Fibroblast of lung (primary cell): ENCODE measurements around the gene TGFBR3. TPM values are rescaled to one million over a fixed set of nuclear protein-coding genes. Genes with fewer than 3 reads are reported as not detected.

Experiments used
- DNase-seq, 2 donors: peaks; one replicate each; pipeline versions ENCODE4 v3.0.0 to v3.0.0-alpha.2; 2010; ENCODE audit warnings: low read depth in 2 of 2
- H2AFZ ChIP-seq: 2 replicates; pipeline ENCODE4 v1.5.1; 2012; ENCODE audit warnings: low read length, control low read depth, inconsistent platforms
- H3K27ac ChIP-seq: 2 replicates; pipeline ENCODE4 v1.5.1; 2011; ENCODE audit warnings: low read length, control low read depth; ENCODE audit not compliant: insufficient read depth
- H3K27me3 ChIP-seq: 2 replicates; pipeline ENCODE4 v1.5.1; 2011; ENCODE audit warnings: mild to moderate bottlenecking, low read length; ENCODE audit not compliant: control insufficient read depth, insufficient read depth
- H3K36me3 ChIP-seq: 2 replicates; pipeline ENCODE4 v1.5.1; 2011; ENCODE audit warnings: low read length; ENCODE audit not compliant: control insufficient read depth, insufficient read depth
- H3K4me1 ChIP-seq: 2 replicates; pipeline ENCODE4 v1.5.1; 2011; ENCODE audit warnings: low read length; ENCODE audit not compliant: control insufficient read depth, insufficient read depth; ENCODE audit errors: extremely low read depth
- H3K4me2 ChIP-seq: 2 replicates; pipeline ENCODE4 v1.5.1; 2011; ENCODE audit warnings: low read length, control low read depth; ENCODE audit not compliant: insufficient read depth; ENCODE audit errors: extremely low read depth
- H3K4me3 ChIP-seq, 4 experiments: fragments of 200-600 bp in 1 of 4; sonication (generic) in 1 of 4; replicated peaks in 1 of 4; 2 replicates each; pipeline ENCODE4 v1.5.1; 2011 to 2016; ENCODE audit warnings: low read length in 4 of 4, low read depth in 3 of 4, mild to moderate bottlenecking in 3 of 4, control low read depth in 2 of 4, inconsistent platforms in 1 of 4, mixed read lengths in 1 of 4; ENCODE audit not compliant: insufficient read depth in 1 of 4; ENCODE audit errors: control extremely low read depth in 1 of 4
- H3K79me2 ChIP-seq: 2 replicates; pipeline ENCODE4 v1.5.1; 2012; ENCODE audit warnings: mild to moderate bottlenecking, low read length, inconsistent platforms; ENCODE audit not compliant: control insufficient read depth, insufficient read depth
- H3K9ac ChIP-seq: 2 replicates; pipeline ENCODE4 v1.5.1; 2011; ENCODE audit warnings: mild to moderate bottlenecking, low read length, control low read depth; ENCODE audit not compliant: insufficient read depth
- H3K9me3 ChIP-seq: 2 replicates; pipeline ENCODE4 v1.5.1; 2012; ENCODE audit warnings: low read depth, low read length; ENCODE audit not compliant: control insufficient read depth, insufficient read depth
- H4K20me1 ChIP-seq: 2 replicates; pipeline ENCODE4 v1.5.1; 2011; ENCODE audit warnings: low read length; ENCODE audit not compliant: control insufficient read depth, insufficient read depth; ENCODE audit errors: extremely low read depth
- CTCF ChIP-seq, 2 donors: IDR thresholded peaks in 1 of 2; conservative IDR thresholded peaks in 1 of 2; 1 replicate in 1 of 2; 2 replicates in 1 of 2; pipeline ENCODE4 v1.5.1; 2011 to 2012; ENCODE audit warnings: low read length in 2 of 2, control low read depth in 1 of 2, inconsistent platforms in 1 of 2, low read depth in 1 of 2, mild to moderate bottlenecking in 1 of 2
- EZH2 ChIP-seq: IDR thresholded peaks from 2 replicates; pipeline ENCODE4 v1.5.1; 2012; ENCODE audit warnings: low read length, control low read depth, mild to moderate bottlenecking; ENCODE audit errors: missing control alignments
- polyA plus RNA-seq, 2 donors: library from polyadenylated mRNA; depleted of rRNA in 1 of 2; stranded (reverse) in 1 of 2; unstranded in 1 of 2; fragments of >200 nt; gene quantifications; 2 replicates each; pipeline ENCODE4 v1.2.1, GENCODE V29; 2011 to 2012; ENCODE audit warnings: missing spikeins in 1 of 2
- total RNA-seq: library from RNA; depleted of rRNA; stranded (reverse); fragments of >200 nt; gene quantifications from 2 replicates; pipeline ENCODE4 v1.2.1, GENCODE V29; 2014

The TGFBR3 gene
- total and polyA plus RNA-seq, 2 donors (not counting 1 experiment from before 2014, with no cell fraction given), result 68.3 to 98.1 TPM

GRCh38 chr1:91724644-91725043 lies 161.3 kb downstream of the TGFBR3 start:
- no peak overlapping the region for H2AFZ ChIP-seq
- H4K20me1 ChIP-seq, result no peaks in the 10 kb centered on the region
- H3K36me3 ChIP-seq, result peaks cover 2% of the 10 kb centered on the region
- TF ChIP-seq EZH2 (no peak), CTCF (conservative IDR thresholded peaks at IDR 0.05 in 1 of 2, IDR thresholded peaks at IDR 0.05 in 1 of 2; ENCODE audit: low read depth in 1 of 2, low read length in 2 of 2) (no peak)
- no peak overlapping the region for H3K9ac ChIP-seq
- DNase-seq, result no peak
- H3K4me2 ChIP-seq, result no peak overlapping the region
- no peaks in the 10 kb centered on the region for H3K27me3 ChIP-seq
- no peak overlapping the region for H3K27ac ChIP-seq
- H3K9me3 ChIP-seq, result no peaks in the 10 kb centered on the region
- H3K4me3 ChIP-seq, result no peak overlapping the region
- peaks cover 14% of the 10 kb centered on the region for H3K4me1 ChIP-seq
- no peaks in the 10 kb centered on the region for H3K79me2 ChIP-seq

GRCh38 chr1:91724231-91724630 lies 161.7 kb downstream of the TGFBR3 start:
- no peak overlapping the region for H3K4me2 ChIP-seq
- H3K9me3 ChIP-seq, result no peaks in the 10 kb centered on the region
- H3K4me1 ChIP-seq, result peaks cover 14% of the 10 kb centered on the region
- H4K20me1 ChIP-seq, result no peaks in the 10 kb centered on the region
- H3K9ac ChIP-seq, result no peak overlapping the region
- H3K79me2 ChIP-seq, result no peaks in the 10 kb centered on the region
- H2AFZ ChIP-seq, result no peak overlapping the region
- TF ChIP-seq CTCF (conservative IDR thresholded peaks at IDR 0.05 in 1 of 2, IDR thresholded peaks at IDR 0.05 in 1 of 2; ENCODE audit: low read depth in 1 of 2, low read length in 2 of 2) (no peak), EZH2 (no peak)
- peaks cover 3% of the 10 kb centered on the region for H3K36me3 ChIP-seq
- no peak for DNase-seq
- H3K27ac ChIP-seq, result no peak overlapping the region
- no peaks in the 10 kb centered on the region for H3K27me3 ChIP-seq
- no peak overlapping the region for H3K4me3 ChIP-seq

GRCh38 chr1:91720044-91720443 lies 165.9 kb downstream of the TGFBR3 start:
- no peak overlapping the region for H3K4me3 ChIP-seq
- peaks cover 8% of the 10 kb centered on the region for H3K36me3 ChIP-seq
- H3K4me2 ChIP-seq, result no peak overlapping the region
- DNase-seq, result no peak
- peaks cover under 1% of the 10 kb centered on the region for H3K4me1 ChIP-seq
- no peak overlapping the region for H3K27ac ChIP-seq
- no peaks in the 10 kb centered on the region for H3K79me2 ChIP-seq
- TF ChIP-seq CTCF (conservative IDR thresholded peaks at IDR 0.05 in 1 of 2, IDR thresholded peaks at IDR 0.05 in 1 of 2; ENCODE audit: low read depth in 1 of 2, low read length in 2 of 2), result no peak
- no peaks in the 10 kb centered on the region for H3K27me3 ChIP-seq
- no peaks in the 10 kb centered on the region for H3K9me3 ChIP-seq
- no peaks in the 10 kb centered on the region for H4K20me1 ChIP-seq
- no peak overlapping the region for H3K9ac ChIP-seq
- no peak overlapping the region for H2AFZ ChIP-seq
